Measurements from ENCODE around the gene LDLRAD2.

DNA sequence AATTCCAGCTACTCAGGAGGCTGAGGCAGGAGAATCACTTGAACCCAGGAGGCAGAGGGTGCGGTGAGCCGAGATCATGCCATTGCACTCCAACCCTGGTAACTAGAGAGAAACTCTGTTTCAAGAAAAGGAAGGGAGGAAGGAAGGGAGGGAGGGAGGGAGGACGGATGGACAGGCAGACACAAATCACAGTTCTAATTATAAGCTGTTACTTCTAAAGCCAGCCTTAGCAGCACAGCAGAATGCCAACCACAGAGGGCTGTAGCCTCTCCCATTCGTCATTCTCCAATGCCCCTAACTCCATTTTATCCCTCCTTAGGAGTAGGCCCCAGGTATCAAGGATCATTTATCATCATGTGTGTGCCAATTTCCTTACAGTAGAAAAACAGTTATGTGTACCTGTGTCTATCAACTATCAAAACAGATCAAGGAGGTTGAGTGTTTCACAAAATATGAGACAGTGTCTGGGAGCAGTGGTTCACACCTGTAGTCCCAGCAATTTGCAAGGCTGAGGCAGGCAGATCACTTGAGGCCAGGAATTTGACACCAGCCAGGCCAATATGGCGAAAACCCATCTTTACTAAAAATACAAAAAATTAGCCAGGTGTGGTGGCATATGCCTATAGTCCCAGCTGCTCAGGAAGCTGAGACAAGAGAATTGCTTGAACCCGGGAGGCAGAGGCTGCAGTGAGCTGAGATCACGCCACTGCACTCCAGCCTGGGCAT, 48.2 kb upstream of the LDLRAD2 start:
- TF ChIP-seq POLR2A (IDR thresholded peaks at IDR 0.05; ENCODE audit: low read depth, low read length) (no peak), POLR2AphosphoS5 (IDR thresholded peaks at IDR 0.05; ENCODE audit: low read depth, low read length) (no peak), TAF1 (IDR thresholded peaks at IDR 0.05; ENCODE audit: low read depth, low read length) (no peak), PAX5 (IDR thresholded peaks at IDR 0.05; ENCODE audit: insufficient read depth, low read length, severe bottlenecking) (no peak), POU2F2 (IDR thresholded peaks at IDR 0.05; ENCODE audit: low read depth, low read length) (no peak), SPI1 (IDR thresholded peaks at IDR 0.05; ENCODE audit: low read depth, low read length) (no peak)

Data from GM12891 (cell line).